ENCODE data around the gene PLCL2.
A peak's percentile ranks its signal among the peaks of the same experiment; 100 is the strongest.
"Not testable (repeated sequence)": the region's sequence is repeated elsewhere in the genome, so short reads cannot be mapped to it uniquely, and the experiment has no call there.

PLCL2 gene

DNA sequence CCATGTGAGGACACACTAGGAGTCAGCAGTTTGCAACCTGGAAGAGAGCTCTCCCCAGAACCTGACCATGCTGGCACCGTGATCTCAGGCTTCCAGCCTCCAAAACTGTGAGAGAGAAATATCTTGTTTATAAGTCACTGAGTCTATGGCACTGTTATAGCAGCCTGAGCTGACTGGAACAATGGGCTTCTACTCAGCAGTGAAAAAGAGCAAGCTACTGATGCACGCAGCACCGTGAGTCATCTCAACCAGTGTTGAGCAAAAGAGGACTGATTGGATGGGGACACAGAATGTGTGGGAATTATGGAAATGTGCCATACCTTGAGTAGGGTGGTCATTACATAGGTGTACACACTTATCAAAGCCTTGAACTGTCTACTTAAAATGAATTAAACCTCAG, 230.4 kb downstream of the PLCL2 start:
- Mint-ChIP-seq H3K9me3 (no peaks in the 10 kb centered on the region), H3K4me1 (peaks cover 12% of the 10 kb centered on the region), H3K36me3 (no peaks in the 10 kb centered on the region), H3K27ac (no peak overlapping the region), H3K4me3 (no peak overlapping the region)
- DNase-seq (ENCODE audit: low spot score in 2 of 2) (peak in 1 of 2 donors; percentile 28), ATAC-seq (no peak)

DNA sequence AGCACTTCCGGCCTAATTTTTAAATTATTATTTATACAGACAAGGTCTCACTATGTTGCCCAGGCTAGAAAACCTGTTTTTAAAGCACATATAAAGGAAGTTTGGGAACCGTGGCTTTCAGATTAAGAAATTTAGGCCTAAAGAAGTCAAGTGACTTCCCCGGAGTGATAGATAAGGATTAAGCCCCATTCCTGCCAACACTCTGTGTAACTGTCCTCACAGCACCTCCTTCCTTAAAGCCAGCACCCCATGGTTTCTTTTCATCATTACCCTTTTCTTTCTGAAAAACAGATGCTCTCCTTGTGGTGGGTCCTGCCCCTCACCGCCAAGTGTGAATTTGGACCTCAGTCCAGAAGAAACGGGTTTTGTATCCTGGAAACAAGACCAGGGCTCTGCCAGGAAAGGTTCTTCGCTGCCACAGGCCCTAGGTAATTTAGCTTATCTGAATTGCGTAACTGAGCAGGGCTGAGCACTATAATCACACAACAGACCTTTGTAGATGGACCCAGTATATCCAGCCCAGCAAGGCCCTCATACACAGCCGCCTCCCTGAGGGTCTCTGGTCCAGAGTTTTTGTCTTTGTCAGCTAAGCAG, 231.3 kb downstream of the PLCL2 start:
- H3K4me1 Mint-ChIP-seq, result peaks cover 11% of the 10 kb centered on the region
- no peaks in the 10 kb centered on the region for H3K36me3 Mint-ChIP-seq
- H3K27ac Mint-ChIP-seq, result no peak overlapping the region
- H3K9me3 Mint-ChIP-seq, result no peaks in the 10 kb centered on the region
- no peak overlapping the region for H3K4me3 Mint-ChIP-seq
- DNase-seq (ENCODE audit: low spot score in 2 of 2) (no peak), ATAC-seq (no peak)

DNA sequence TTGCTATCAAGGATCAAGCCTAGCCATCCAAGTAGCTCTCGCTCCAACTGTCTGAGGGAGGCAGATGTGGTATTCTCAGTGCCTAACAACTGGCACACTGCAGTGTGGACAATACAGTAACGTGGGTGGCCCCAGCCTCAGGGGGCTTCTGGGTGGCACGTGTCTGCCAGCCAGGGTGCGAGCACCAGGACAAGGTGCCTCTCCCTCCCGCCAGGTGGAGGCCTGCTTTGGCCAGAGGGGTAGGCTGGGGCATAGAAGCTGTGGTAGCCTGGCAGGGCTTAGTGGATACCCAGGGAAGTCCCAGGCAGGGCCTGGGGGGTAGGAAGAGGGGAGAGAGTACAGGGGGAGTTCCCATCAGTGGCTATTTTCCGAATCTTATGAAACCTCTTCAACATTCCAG, 234.0 kb downstream of the PLCL2 start:
- DNase-seq (ENCODE audit: low spot score in 2 of 2), result peak in 1 of 2 donors; percentile 17
- Mint-ChIP-seq H3K4me3 (no peak overlapping the region), H3K36me3 (no peaks in the 10 kb centered on the region), H3K9me3 (peaks cover 4% of the 10 kb centered on the region), H3K4me1 (peaks cover 6% of the 10 kb centered on the region), H3K27ac (no peak overlapping the region)
- ATAC-seq, result no peak

DNA sequence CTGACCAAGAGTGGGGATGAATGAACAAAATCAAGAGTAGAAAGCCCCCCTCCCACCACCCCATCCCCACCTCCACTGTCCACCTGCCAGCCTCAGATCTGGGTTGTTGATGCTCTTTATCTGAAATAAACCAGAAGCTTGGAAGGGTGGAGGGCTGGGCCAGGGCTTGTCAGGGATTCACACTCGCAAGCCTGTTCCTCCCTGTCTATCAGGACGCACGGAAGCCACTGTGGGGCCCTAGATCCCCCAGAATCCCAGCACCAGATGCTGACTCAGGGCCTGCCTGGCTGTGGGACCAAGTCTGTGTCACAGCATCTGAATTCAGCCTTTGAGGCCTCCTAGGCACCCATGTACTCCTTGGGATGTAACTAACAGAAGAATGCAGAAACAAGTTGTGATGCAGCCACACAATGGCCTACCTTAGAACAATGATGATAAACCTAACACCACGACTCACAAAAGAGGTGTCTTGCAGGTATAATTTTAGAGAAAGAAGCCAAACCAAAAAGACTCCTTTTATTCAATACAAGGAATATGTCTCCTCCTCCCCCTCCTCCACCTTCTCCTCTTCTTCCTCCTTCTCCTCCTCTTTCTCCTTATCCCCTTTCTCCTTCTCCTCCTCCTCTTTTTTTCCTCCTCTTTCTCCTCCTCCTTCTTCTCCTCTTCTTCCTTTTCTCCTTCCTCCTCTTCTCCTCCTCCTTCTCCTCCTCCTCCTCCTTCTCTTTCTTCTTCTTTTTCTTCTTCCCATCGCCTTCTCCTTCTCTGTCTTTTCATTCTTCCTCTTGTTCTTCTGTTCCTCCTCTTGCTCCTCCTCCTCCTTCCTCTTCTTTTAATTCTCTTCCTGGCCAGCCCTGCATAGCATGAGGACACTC, 234.7 kb downstream of the PLCL2 start:
- DNase-seq (ENCODE audit: low spot score in 2 of 2) (peak in 1 of 2 donors; percentile 33), ATAC-seq (no peak)
- Mint-ChIP-seq H3K36me3 (no peaks in the 10 kb centered on the region), H3K4me1 (peaks cover 6% of the 10 kb centered on the region), H3K4me3 (no peak overlapping the region), H3K27ac (peak overlapping the region; percentile 2), H3K9me3 (peaks cover 4% of the 10 kb centered on the region)

DNA sequence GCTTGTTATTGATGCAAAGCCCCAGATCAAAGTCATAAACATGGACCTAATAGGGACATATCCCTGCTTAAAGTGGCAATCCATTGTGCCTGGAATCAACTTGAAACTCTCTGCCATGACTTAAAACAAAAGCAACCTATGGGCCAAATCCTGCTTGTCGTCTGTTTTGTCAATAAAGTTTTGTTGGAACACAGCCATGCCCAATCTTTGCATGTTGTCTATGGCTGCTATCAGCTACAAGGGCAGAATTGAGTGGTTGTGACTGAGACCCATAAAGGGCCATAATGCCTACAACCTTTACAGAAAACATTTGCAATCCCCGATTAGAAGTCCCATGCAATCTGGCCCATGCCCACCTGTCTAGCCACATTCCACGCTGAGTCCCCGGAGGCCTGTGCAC, 235.4 kb downstream of the PLCL2 start:
- peaks cover 4% of the 10 kb centered on the region for H3K9me3 Mint-ChIP-seq
- ATAC-seq (no peak), DNase-seq (ENCODE audit: low spot score in 2 of 2) (peak in 1 of 2 donors; percentile 10)
- H3K27ac Mint-ChIP-seq, result peak overlapping the region; percentile 2
- no peaks in the 10 kb centered on the region for H3K36me3 Mint-ChIP-seq
- H3K4me1 Mint-ChIP-seq, result peaks cover 6% of the 10 kb centered on the region
- H3K4me3 Mint-ChIP-seq, result no peak overlapping the region

DNA sequence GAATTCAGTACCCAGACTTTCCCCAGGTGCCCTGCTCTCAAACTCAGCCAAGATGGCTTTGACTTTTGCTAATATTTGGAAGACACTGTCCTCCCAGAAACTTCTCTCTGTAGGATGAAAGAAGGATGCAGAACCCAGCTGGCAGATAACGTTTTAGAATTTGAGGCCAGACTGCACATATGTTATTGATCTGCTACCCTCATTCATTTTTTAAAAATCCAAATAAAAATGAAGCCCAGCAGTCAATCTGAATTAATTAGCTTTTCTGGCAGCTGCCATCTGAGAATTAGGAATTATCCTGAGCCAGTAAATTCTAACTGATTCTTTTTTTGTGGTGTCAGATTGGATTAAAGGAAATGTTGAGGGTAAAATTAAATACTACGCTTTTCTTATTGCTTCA, 236.6 kb downstream of the PLCL2 start:
- peaks cover 4% of the 10 kb centered on the region for H3K9me3 Mint-ChIP-seq
- H3K27ac Mint-ChIP-seq, result no peak overlapping the region
- no peaks in the 10 kb centered on the region for H3K36me3 Mint-ChIP-seq
- peaks cover 6% of the 10 kb centered on the region for H3K4me1 Mint-ChIP-seq
- DNase-seq (ENCODE audit: low spot score in 2 of 2) (no peak), ATAC-seq (no peak)
- H3K4me3 Mint-ChIP-seq, result no peak overlapping the region

DNA sequence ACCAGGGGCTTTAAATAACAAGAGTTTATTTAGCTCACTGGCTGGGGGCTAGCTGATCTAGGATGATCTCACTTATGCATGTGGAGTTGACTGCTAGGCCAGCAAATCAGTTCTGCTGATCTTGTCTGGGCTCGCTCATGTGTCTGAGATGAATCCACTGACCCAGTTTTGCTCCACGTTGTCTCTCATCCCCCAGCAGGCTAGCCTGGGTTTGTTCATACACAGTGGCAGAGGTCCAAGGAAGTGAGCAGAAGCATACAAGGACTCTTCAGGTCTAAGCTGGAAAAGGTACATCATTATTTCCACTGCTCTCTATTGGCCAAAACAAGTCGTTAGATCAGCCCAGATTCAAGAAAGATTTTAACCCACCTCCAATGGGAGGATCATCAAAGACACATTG, 238.0 kb downstream of the PLCL2 start:
- Mint-ChIP-seq H3K36me3 (no peaks in the 10 kb centered on the region), H3K4me1 (peaks cover 6% of the 10 kb centered on the region), H3K4me3 (no peak overlapping the region), H3K9me3 (peaks cover 8% of the 10 kb centered on the region), H3K27ac (no peak overlapping the region)
- peak in 1 of 2 donors; percentile 30 for DNase-seq (ENCODE audit: low spot score in 2 of 2)
- no peak for ATAC-seq

DNA sequence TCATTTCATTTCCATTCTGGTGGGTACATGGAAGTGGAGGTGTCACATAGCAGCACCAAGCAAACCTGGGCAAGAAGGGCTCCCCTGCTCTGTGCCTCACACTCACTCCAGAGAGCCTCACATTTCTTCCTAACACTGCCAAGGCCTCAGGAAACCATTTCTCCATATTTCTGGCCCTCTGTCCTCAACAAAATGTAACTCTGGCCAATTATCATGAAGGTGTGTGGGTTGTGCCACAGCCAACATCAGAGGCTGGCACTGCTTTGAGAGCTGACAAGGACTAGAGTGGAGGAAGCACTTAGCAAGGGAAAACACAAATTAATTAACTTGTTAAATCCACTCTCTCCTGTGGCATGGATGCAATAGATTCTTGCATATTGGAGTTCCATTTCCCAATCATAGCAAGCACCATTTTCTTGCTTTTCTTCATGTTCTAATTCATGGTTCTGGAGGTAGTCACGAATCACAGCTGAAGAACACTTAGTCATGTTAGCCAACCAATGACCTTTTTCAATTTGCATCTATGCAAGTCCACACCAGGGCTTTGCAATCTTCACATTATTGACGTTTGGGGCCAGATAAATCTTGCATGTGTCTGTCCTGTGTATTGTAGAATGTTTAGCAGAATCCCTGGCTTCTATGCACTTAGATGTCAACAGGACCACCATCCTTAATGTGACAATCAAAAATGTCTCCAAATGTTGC, 241.1 kb downstream of the PLCL2 start:
- Mint-ChIP-seq H3K27ac (no peak overlapping the region), H3K36me3 (no peaks in the 10 kb centered on the region), H3K9me3 (peaks cover 13% of the 10 kb centered on the region), H3K4me3 (no peak overlapping the region), H3K4me1 (peaks cover 7% of the 10 kb centered on the region)
- DNase-seq (ENCODE audit: low spot score in 2 of 2) (peak in 1 of 2 donors; percentile 18), ATAC-seq (no peak)

DNA sequence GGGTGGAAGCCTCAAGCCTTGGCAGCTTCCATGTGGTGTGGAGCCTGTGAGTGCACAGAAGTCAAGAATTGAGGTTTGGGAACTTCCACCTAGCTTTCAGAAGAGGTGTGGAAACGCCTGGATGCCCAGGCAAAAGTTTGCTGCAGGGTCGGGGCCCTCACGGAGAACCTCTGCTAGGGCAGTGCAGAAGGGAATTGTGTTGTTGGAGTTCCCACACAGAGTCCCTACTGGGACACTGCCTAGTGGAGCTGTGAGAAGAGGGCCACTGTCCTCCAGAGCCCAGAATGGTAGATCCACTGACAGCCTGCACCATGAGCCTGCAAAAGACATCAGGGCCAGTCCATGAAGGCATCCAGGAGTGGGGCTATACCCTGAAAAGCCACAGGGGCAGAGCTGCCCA, 243.9 kb downstream of the PLCL2 start:
- H3K4me3 Mint-ChIP-seq, ATAC-seq, H3K4me1 Mint-ChIP-seq, H3K27ac Mint-ChIP-seq, H3K9me3 Mint-ChIP-seq, H3K36me3 Mint-ChIP-seq: not testable (repeated sequence)
- DNase-seq (ENCODE audit: low spot score in 2 of 2), result peak in 1 of 2 donors; percentile 3

DNA sequence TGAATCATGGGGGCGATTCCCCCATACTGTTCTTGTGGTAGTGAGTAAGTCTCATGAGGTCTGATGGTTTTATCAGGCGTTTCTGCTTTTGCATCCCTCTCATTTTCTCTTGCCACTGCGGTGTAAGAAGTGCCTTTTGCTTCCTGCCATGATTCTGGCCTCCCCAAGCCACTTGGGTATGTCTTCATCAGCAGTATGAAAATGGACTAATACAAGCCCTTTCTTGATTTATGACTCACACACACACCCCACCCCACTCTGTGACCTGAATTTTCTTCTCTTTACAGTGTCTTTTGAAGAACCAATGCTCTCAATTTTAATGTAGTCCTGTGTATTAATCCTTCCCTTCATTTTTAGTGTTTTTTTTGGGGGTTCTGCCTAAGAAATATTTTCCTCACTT, 244.8 kb downstream of the PLCL2 start:
- DNase-seq (ENCODE audit: low spot score in 2 of 2) (no peak), ATAC-seq (peak; percentile 61)
- Mint-ChIP-seq H3K4me3 (no peak overlapping the region), H3K36me3 (no peaks in the 10 kb centered on the region), H3K27ac (no peak overlapping the region), H3K4me1 (peaks cover 7% of the 10 kb centered on the region), H3K9me3 (peaks cover 9% of the 10 kb centered on the region)

DNA sequence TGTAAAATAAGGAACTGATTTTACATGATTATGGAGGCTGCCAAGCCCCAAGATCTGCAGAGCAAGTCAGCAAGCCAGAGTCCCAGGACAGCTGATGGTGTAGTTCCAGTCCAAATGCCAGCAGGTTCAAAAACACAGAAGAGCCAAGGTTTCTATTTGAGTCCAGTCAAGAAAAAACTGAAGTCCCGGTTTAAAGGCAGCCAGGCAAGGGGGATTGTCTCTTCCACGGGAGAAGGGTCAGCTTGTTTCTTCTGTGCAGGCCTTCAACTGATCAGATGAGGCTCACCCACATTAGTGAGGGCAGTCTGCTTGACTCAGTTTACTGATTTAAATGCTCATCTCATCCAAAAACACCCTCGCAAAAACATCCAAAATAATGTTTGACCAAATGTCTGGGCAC, 246.2 kb downstream of the PLCL2 start:
- Mint-ChIP-seq H3K36me3 (no peaks in the 10 kb centered on the region), H3K4me1 (peaks cover 7% of the 10 kb centered on the region), H3K4me3 (no peak overlapping the region), H3K9me3 (peaks cover 9% of the 10 kb centered on the region), H3K27ac (no peak overlapping the region)
- no peak for DNase-seq (ENCODE audit: low spot score in 2 of 2)
- ATAC-seq, result no peak

DNA sequence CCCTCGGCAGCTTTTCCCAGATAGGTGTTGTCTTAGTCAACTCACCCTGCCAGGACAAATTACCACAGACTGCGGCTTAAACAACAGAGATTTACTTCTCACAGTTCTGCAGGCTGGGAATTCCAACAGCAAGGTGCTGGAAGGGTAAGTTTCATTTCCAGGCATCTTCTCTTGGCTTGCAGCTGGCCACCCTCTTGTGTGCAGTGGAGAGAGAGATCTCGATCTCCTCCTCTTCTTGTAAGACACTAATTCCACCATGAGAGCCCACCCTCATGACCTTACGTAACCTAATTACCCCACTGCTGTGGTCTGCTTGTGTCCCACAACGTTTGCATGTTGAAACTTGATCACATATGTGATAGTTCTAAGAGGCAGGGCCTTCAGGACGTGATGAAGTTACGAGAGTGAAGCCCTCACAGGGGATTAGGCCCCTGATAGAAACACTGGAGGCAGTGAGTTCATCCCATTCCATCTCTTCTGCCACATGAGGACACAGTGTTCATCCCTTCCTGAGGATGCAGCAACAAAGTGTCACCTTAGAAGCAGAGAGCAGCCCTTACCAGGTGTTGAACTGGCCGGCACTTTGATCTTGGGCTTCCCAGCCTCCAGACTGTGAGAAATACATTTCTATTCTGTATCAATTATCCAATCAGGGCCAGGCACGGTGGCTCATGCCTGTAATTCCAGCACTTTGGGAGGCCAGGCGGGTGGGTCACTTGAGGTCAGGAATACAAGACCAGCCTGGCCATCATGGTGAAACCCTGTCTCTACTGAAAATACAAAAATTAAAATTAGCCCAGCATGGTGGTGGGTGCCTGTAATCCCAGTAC, 247.7 kb downstream of the PLCL2 start:
- DNase-seq (ENCODE audit: low spot score in 2 of 2) (no peak), ATAC-seq (no peak)
- peaks cover 7% of the 10 kb centered on the region for H3K9me3 Mint-ChIP-seq
- H3K4me1 Mint-ChIP-seq, result peaks cover 7% of the 10 kb centered on the region
- H3K27ac Mint-ChIP-seq, result no peak overlapping the region
- H3K36me3 Mint-ChIP-seq, result no peaks in the 10 kb centered on the region
- no peak overlapping the region for H3K4me3 Mint-ChIP-seq

DNA sequence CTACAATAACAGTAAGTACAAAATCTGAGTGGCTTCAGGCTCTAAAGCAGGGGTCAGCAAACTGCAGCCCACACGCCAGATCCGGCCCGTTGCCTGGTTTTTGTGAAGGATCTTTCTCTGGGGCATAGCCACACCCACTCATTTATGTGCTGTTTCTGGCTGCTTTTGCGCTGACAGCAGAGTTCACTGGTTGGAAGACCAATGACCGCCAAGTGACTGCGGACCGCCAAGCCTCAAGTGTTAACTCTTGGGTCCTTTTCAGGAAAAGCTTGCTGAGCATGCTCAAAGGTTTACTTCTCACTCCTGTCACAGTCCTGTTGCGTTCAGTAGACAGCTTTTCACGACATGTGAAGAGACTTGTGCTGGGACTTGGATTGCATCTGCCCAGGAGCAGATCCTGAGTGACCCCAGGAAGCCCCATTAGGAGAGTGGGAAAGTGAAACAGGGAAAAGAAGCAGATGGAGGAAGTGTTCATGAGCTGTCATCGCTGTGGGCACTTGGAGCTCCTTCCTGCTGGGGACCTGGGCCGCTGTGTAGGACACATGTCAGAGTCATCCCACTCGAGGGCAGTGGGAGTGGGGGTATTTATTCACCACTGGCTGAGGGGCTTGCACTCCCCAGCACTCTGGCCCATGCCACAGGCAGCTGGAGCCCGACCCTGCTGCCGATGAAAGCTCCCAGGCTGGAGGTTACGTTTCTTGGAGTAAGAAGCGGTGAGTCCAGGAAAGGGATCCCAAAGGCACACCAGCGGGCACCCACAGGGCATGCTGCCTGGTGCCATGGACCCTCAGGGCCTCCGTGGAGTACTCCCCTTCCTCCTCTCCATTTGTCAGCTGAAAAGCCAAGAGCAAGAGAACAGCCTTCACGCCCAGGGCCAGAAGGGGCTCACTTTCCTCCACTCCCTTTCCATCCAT, 249.1 kb downstream of the PLCL2 start:
- Mint-ChIP-seq H3K4me1 (peaks cover 7% of the 10 kb centered on the region), H3K9me3 (no peaks in the 10 kb centered on the region), H3K4me3 (no peak overlapping the region), H3K36me3 (no peaks in the 10 kb centered on the region), H3K27ac (no peak overlapping the region)
- no peak for DNase-seq (ENCODE audit: low spot score in 2 of 2)
- ATAC-seq, result no peak

DNA sequence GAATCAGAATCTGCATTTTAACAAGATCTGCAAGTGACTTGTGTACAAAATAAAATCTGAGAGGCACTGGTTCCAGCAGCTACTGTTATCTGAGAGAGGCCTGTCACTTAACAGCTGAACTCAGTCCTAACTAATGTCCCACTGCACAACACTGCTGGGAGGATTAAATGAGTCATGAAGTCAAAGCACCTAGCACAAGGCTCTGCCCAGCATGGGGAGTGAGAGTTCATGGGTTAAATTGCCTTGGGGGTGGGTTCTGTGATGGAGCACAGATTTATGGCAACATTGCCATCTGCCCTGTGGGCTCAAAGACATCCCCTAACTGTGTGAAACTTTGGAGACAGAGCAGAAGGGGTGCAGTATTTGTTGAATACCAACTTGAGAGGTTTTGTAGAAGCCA, 250.9 kb downstream of the PLCL2 start:
- no peaks in the 10 kb centered on the region for H3K36me3 Mint-ChIP-seq
- DNase-seq (ENCODE audit: low spot score in 2 of 2) (no peak), ATAC-seq (peak; percentile 19)
- no peaks in the 10 kb centered on the region for H3K9me3 Mint-ChIP-seq
- peaks cover 8% of the 10 kb centered on the region for H3K4me1 Mint-ChIP-seq
- H3K27ac Mint-ChIP-seq, result no peak overlapping the region
- H3K4me3 Mint-ChIP-seq, result no peak overlapping the region
